Endodermal cell (in vitro differentiated cells): ENCODE data around the gene AARSD1. TPM values are rescaled to one million over a fixed set of nuclear protein-coding genes. Genes with fewer than 3 reads are reported as not detected.

Experiments
- DNase-seq: peaks from one replicate; pipeline ENCODE4 v3.0.0-alpha.2; 2017
- H3K27ac ChIP-seq: 2 replicates; pipeline ENCODE4 v1.5.1; 2013; ENCODE audit warnings: mild to moderate bottlenecking, low read depth, low read length, moderate library complexity
- H3K27me3 ChIP-seq: 2 replicates; pipeline ENCODE4 v1.6.1; 2013; ENCODE audit warnings: mild to moderate bottlenecking, low read length, moderate library complexity; ENCODE audit not compliant: insufficient read depth, control insufficient read depth, poor library complexity, severe bottlenecking
- H3K36me3 ChIP-seq: 2 replicates; pipeline ENCODE4 v1.7.0; 2013; ENCODE audit warnings: mild to moderate bottlenecking, low read length, moderate library complexity; ENCODE audit not compliant: control insufficient read depth, insufficient read depth
- H3K4me1 ChIP-seq: one replicate; pipeline ENCODE4 v1.7.0; 2013; ENCODE audit warnings: low read length; ENCODE audit not compliant: control insufficient read depth, insufficient read depth
- H3K4me3 ChIP-seq: 2 replicates; pipeline ENCODE4 v1.5.1; 2013; ENCODE audit warnings: mild to moderate bottlenecking, low read length, moderate library complexity
- H3K9ac ChIP-seq: 2 replicates; pipeline ENCODE4 v1.6.1; 2013; ENCODE audit warnings: mild to moderate bottlenecking, low read length, moderate library complexity; ENCODE audit not compliant: poor library complexity, severe bottlenecking; ENCODE audit errors: extremely low read depth
- H3K9me3 ChIP-seq: 2 replicates; pipeline ENCODE4 v1.6.1; 2013; ENCODE audit warnings: mild to moderate bottlenecking, low read length, moderate library complexity; ENCODE audit not compliant: control insufficient read depth
- H3K27ac Mint-ChIP-seq: 2 replicates; pipeline ENCODE4 v1.8.0; 2020; ENCODE audit warnings: mixed read lengths
- H3K27me3 Mint-ChIP-seq: 2 replicates; pipeline ENCODE4 v1.8.0; 2021; ENCODE audit warnings: mild to moderate bottlenecking, mixed read lengths; ENCODE audit not compliant: insufficient read depth
- H3K36me3 Mint-ChIP-seq: 2 replicates; pipeline ENCODE4 v1.8.0; 2020; ENCODE audit warnings: low read depth, mixed read lengths
- H3K4me1 Mint-ChIP-seq: 2 replicates; pipeline ENCODE4 v1.8.0; 2020; ENCODE audit warnings: mixed read lengths
- H3K4me3 Mint-ChIP-seq: 2 replicates; pipeline ENCODE4 v1.8.0; 2020; ENCODE audit warnings: mild to moderate bottlenecking, moderate library complexity, mixed read lengths
- H3K9me3 Mint-ChIP-seq: 2 replicates; pipeline ENCODE4 v1.8.0; 2020; ENCODE audit warnings: mild to moderate bottlenecking, mixed read lengths
- CTCF ChIP-seq: fragments of 200-600 bp; sonication (generic); conservative IDR thresholded peaks from 2 replicates; pipeline ENCODE4 v1.5.0; 2021; ENCODE audit warnings: antibody characterized with exemption, mild to moderate bottlenecking
- WGBS, 2 experiments: methylation state at CpG; one replicate each; pipeline versions ENCODE4 v1.1.5 to v1.1.7; 2013; ENCODE audit warnings: missing lambda C conversion rate in 2 of 2, mixed read lengths in 1 of 2; ENCODE audit not compliant: insufficient coverage in 1 of 2, insufficient read length in 1 of 2; 5-methylcytosine and 5-hydroxymethylcytosine counted together
- total RNA-seq, 2 donors: library from RNA; stranded (reverse); fragmentation: NEBNext Ultra II Directional in 1 of 2; extraction: Animal tissue kit (Norgen Biotek cat#: 25700) in 1 of 2; gene quantifications; 2 replicates in 1 of 2; 3 replicates in 1 of 2; pipeline ENCODE4 v1.2.1, GENCODE V29; 2021

AARSD1 gene
- total RNA-seq, 2 donors from 2014 or later: 48.7 to 50.9 TPM

- Mint-ChIP-seq H3K36me3 (peaks cover 69% of the 10 kb centered on the region), H3K27ac (no peak overlapping the region), H3K27me3 (no peaks in the 10 kb centered on the region), H3K9me3 (no peaks in the 10 kb centered on the region), H3K4me1 (no peaks in the 10 kb centered on the region), H3K4me3 (no peak overlapping the region)
- DNase-seq: no peak
- TF ChIP-seq CTCF: no peak
- 95% methylated on average over 1 of the region's 1 CpG; no CpG with 5 or more reads in 1 of the 2 experiments for WGBS, 2 experiments
- H3K36me3 ChIP-seq: peaks cover 80% of the 10 kb centered on the region
- H3K27ac ChIP-seq: no peak overlapping the region
- no peak overlapping the region for H3K9ac ChIP-seq
- H3K9me3 ChIP-seq: no peaks in the 10 kb centered on the region
- H3K27me3 ChIP-seq: no peaks in the 10 kb centered on the region
- H3K4me1 ChIP-seq: no peaks in the 10 kb centered on the region
- H3K4me3 ChIP-seq: no peak overlapping the region
Observed at GRCh38 chr17:42953669-42954068, 10.6 kb downstream of the AARSD1 start.

GRCh38 chr17:42950044-42950783 is 14.0 kb downstream of the AARSD1 start:
- H3K9me3 Mint-ChIP-seq: no peaks in the 10 kb centered on the region
- no peak for DNase-seq
- Histone ChIP-seq H3K4me1 (no peaks in the 10 kb centered on the region), H3K27ac (no peak overlapping the region), H3K36me3 (peaks cover 59% of the 10 kb centered on the region), H3K9me3 (no peaks in the 10 kb centered on the region), H3K9ac (no peak overlapping the region), H3K4me3 (no peak overlapping the region), H3K27me3 (no peaks in the 10 kb centered on the region)
- no peak overlapping the region for H3K4me3 Mint-ChIP-seq
- peaks cover 47% of the 10 kb centered on the region for H3K36me3 Mint-ChIP-seq
- H3K4me1 Mint-ChIP-seq: no peaks in the 10 kb centered on the region
- H3K27me3 Mint-ChIP-seq: no peaks in the 10 kb centered on the region
- H3K27ac Mint-ChIP-seq: no peak overlapping the region
- WGBS, 2 experiments: 94 to 96% methylated on average over 5 to 13 of the region's 13 CpGs
- TF ChIP-seq CTCF: no peak

- Histone ChIP-seq H3K27me3 (no peaks in the 10 kb centered on the region), H3K4me1 (no peaks in the 10 kb centered on the region), H3K9me3 (no peaks in the 10 kb centered on the region), H3K9ac (no peak overlapping the region), H3K27ac (no peak overlapping the region), H3K4me3 (no peak overlapping the region), H3K36me3 (peaks cover 32% of the 10 kb centered on the region)
- Mint-ChIP-seq H3K36me3 (peaks cover 24% of the 10 kb centered on the region), H3K4me1 (no peaks in the 10 kb centered on the region), H3K27ac (peak overlapping the region; percentile 8), H3K27me3 (no peaks in the 10 kb centered on the region), H3K4me3 (no peak overlapping the region), H3K9me3 (no peaks in the 10 kb centered on the region)
- 89 to 100% methylated on average over 1 of the region's 1 CpG for WGBS, 2 experiments
- TF ChIP-seq CTCF: no peak
- no peak for DNase-seq
Observed at GRCh38 chr17:42946812-42947211, 17.4 kb downstream of the AARSD1 start.
